Neural progenitor cell (in vitro differentiated cells): ENCODE measurements around the gene SHOC2. TPM values are rescaled to one million over a fixed set of nuclear protein-coding genes. Genes with fewer than 3 reads are reported as not detected.
A peak's percentile ranks its signal among the peaks of the same experiment; 100 is the strongest.

Source experiments
- DNase-seq: peaks from one replicate; pipeline ENCODE4 v3.0.0-alpha.2; 2016; ENCODE audit warnings: low spot score
- H2AFZ ChIP-seq: fragments of 200-600 bp; sonication (generic); replicated peaks from 2 replicates; pipeline ENCODE4 v1.6.1; 2016; ENCODE audit warnings: antibody characterized with exemption
- H3F3A ChIP-seq: fragments of 200-600 bp; sonication (generic); 2 replicates; pipeline ENCODE4 v1.6.1; 2016; ENCODE audit warnings: antibody characterized with exemption, low read depth
- H3K27ac ChIP-seq: fragments of 200-600 bp; sonication (generic); 2 replicates; pipeline ENCODE4 v1.5.1; 2016; ENCODE audit warnings: mild to moderate bottlenecking
- H3K27me3 ChIP-seq: fragments of 200-600 bp; sonication (generic); 2 replicates; pipeline ENCODE4 v1.6.1; 2016; ENCODE audit warnings: mild to moderate bottlenecking, moderate library complexity
- H3K36me3 ChIP-seq: fragments of 200-600 bp; sonication (generic); 2 replicates; pipeline ENCODE4 v1.5.1; 2016
- H3K4me1 ChIP-seq: fragments of 200-600 bp; sonication (generic); 2 replicates; pipeline ENCODE4 v1.6.1; 2016; ENCODE audit warnings: mixed run types
- H3K4me2 ChIP-seq: fragments of 200-600 bp; sonication (generic); 2 replicates; pipeline ENCODE4 v1.6.1; 2016
- H3K4me3 ChIP-seq: fragments of 200-600 bp; sonication (generic); 2 replicates; pipeline ENCODE4 v1.5.1; 2016
- H3K79me2 ChIP-seq: fragments of 200-600 bp; sonication (generic); 2 replicates; pipeline ENCODE4 v1.6.1; 2016; ENCODE audit warnings: low read depth
- H3K9ac ChIP-seq: fragments of 200-600 bp; sonication (generic); 2 replicates; pipeline ENCODE4 v1.6.1; 2016
- H3K9me3 ChIP-seq: fragments of 200-600 bp; sonication (generic); 2 replicates; pipeline ENCODE4 v1.5.1; 2016; ENCODE audit warnings: low read depth
- H4K20me1 ChIP-seq: fragments of 200-600 bp; sonication (generic); 2 replicates; pipeline ENCODE4 v1.6.1; 2016; ENCODE audit warnings: low read depth
- H3K27ac Mint-ChIP-seq: 3 replicates; pipeline ENCODE4 v1.8.0; 2021; ENCODE audit warnings: mixed read lengths
- H3K27me3 Mint-ChIP-seq: 2 replicates; pipeline ENCODE4 v1.8.0; 2022; ENCODE audit warnings: low read depth, mild to moderate bottlenecking, inconsistent platforms, moderate library complexity, mixed read lengths; ENCODE audit not compliant: insufficient read depth
- H3K36me3 Mint-ChIP-seq: 3 replicates; pipeline ENCODE4 v1.8.0; 2021; ENCODE audit warnings: mixed read lengths
- H3K4me1 Mint-ChIP-seq: 3 replicates; pipeline ENCODE4 v1.8.0; 2021; ENCODE audit warnings: mixed read lengths
- H3K4me3 Mint-ChIP-seq: 3 replicates; pipeline ENCODE4 v1.8.0; 2021; ENCODE audit warnings: mild to moderate bottlenecking, moderate library complexity, mixed read lengths
- H3K9me3 Mint-ChIP-seq: 3 replicates; pipeline ENCODE4 v1.8.0; 2020; ENCODE audit warnings: mixed read lengths
- EZH2 ChIP-seq: fragments of 200-600 bp; sonication (generic); IDR thresholded peaks from 2 replicates; pipeline ENCODE4 v1.6.1; 2017; ENCODE audit warnings: antibody characterized with exemption, mild to moderate bottlenecking, moderate library complexity
- EZH2phosphoT487 ChIP-seq: fragments of 200-600 bp; sonication (generic); IDR thresholded peaks from 2 replicates; pipeline ENCODE4 v1.6.1; 2017; ENCODE audit warnings: antibody characterized with exemption
- total RNA-seq: library from RNA; depleted of rRNA; stranded (reverse); fragments of >200 nt; gene quantifications from 2 replicates; pipeline ENCODE4 v1.2.3, GENCODE V29; 2015; ENCODE audit warnings: low replicate concordance
- TF ChIP-seq, protein P1 (sequence below): fragments of 200-600 bp; sonication (generic); IDR thresholded peaks from 2 replicates; pipeline ENCODE4 v1.5.1; 2017; ENCODE audit warnings: antibody characterized with exemption, mild to moderate bottlenecking

The SHOC2 gene
- total RNA-seq, 1 donor from 2014 or later = 54.9 TPM

DNA sequence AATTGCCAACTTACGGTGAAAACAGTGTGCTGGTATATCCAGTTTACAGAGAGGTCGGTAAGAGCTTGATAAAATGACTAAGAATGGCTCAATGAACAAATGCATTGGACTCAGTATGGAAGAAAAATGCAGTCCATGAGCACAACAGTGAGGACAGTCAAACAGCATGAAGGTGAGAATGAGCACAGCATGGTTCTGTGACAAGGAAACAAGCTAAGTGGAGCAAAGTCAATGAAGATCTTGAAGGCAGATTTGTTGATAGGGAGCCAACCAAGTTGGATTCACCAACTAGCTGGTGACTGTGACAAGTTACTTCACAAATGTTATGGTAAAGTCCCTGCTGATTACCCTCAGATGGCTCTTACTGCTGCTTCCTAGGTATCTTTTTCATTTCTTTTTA lies 75.9 kb downstream of the SHOC2 start:
- no peak for TF ChIP-seq EZH2phosphoT487
- Mint-ChIP-seq H3K27ac (no peak overlapping the region), H3K4me1 (no peaks in the 10 kb centered on the region), H3K9me3 (no peaks in the 10 kb centered on the region), H3K27me3 (no peaks in the 10 kb centered on the region), H3K4me3 (no peak overlapping the region), H3K36me3 (peaks cover 4% of the 10 kb centered on the region)
- peaks cover 4% of the 10 kb centered on the region for H3K36me3 ChIP-seq
- no peaks in the 10 kb centered on the region for H4K20me1 ChIP-seq
- H3K27ac ChIP-seq = no peak overlapping the region
- DNase-seq = no peak
- H3K79me2 ChIP-seq = peaks cover 6% of the 10 kb centered on the region
- H3F3A ChIP-seq = no peaks in the 10 kb centered on the region
- no peaks in the 10 kb centered on the region for H3K9me3 ChIP-seq
- no peak overlapping the region for H3K4me3 ChIP-seq
- H3K27me3 ChIP-seq = no peaks in the 10 kb centered on the region
- H3K4me1 ChIP-seq = no peaks in the 10 kb centered on the region
- no peak overlapping the region for H3K9ac ChIP-seq
- no peak overlapping the region for H3K4me2 ChIP-seq
- no peak overlapping the region for H2AFZ ChIP-seq

DNA sequence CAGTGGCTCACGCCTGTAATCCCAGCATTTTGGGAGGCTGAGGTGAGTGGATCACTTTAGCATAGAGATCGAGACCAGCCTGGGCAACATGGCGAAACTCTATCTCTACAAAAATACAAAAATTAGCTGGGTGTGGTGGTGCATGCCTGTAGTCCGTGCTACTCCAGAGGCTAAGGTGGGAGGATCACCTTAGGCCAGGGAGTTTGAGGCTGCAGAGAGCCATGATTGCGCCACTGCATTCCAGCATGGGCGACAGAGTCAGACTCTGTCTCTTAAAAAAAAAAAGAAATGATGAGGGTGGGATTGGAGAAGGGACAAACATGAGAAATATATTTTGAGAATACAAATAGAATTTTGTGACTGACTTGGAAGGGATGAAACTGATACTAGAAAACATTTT lies 76.9 kb downstream of the SHOC2 start:
- Mint-ChIP-seq H3K27me3 (no peaks in the 10 kb centered on the region), H3K9me3 (no peaks in the 10 kb centered on the region), H3K36me3 (peaks cover 8% of the 10 kb centered on the region), H3K27ac (no peak overlapping the region), H3K4me3 (no peak overlapping the region), H3K4me1 (no peaks in the 10 kb centered on the region)
- no peak for DNase-seq
- no peak overlapping the region for H3K4me3 ChIP-seq
- H3K27ac ChIP-seq = no peak overlapping the region
- TF ChIP-seq EZH2phosphoT487 (no peak), EZH2 (no peak)
- TF ChIP-seq, protein P1, sequence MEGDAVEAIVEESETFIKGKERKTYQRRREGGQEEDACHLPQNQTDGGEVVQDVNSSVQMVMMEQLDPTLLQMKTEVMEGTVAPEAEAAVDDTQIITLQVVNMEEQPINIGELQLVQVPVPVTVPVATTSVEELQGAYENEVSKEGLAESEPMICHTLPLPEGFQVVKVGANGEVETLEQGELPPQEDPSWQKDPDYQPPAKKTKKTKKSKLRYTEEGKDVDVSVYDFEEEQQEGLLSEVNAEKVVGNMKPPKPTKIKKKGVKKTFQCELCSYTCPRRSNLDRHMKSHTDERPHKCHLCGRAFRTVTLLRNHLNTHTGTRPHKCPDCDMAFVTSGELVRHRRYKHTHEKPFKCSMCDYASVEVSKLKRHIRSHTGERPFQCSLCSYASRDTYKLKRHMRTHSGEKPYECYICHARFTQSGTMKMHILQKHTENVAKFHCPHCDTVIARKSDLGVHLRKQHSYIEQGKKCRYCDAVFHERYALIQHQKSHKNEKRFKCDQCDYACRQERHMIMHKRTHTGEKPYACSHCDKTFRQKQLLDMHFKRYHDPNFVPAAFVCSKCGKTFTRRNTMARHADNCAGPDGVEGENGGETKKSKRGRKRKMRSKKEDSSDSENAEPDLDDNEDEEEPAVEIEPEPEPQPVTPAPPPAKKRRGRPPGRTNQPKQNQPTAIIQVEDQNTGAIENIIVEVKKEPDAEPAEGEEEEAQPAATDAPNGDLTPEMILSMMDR = no peak
- H3F3A ChIP-seq = no peaks in the 10 kb centered on the region
- no peak overlapping the region for H3K9ac ChIP-seq
- H3K9me3 ChIP-seq = no peaks in the 10 kb centered on the region
- peaks cover 6% of the 10 kb centered on the region for H3K79me2 ChIP-seq
- no peaks in the 10 kb centered on the region for H3K27me3 ChIP-seq
- H2AFZ ChIP-seq = no peak overlapping the region
- no peaks in the 10 kb centered on the region for H4K20me1 ChIP-seq
- H3K4me2 ChIP-seq = no peak overlapping the region
- H3K4me1 ChIP-seq = no peaks in the 10 kb centered on the region
- H3K36me3 ChIP-seq = peaks cover 7% of the 10 kb centered on the region

DNA sequence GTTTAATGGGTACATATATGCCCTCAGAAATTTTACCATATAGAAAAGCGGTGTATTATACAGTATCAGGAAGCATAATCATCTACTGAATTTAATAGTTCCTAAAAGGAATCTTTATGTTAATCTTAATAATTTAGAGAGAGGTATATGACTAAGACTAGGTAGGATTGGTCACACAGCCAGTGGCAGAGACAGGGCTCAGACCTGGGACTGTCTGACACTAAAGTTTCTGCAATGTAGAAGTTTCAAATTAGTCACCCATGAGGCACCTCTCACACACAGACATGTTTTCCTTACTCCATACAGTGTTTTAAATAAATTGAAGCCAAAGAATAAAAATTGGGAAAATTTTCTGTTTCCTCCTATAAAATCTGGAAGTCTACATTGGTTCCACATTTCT lies 84.6 kb downstream of the SHOC2 start:
- no peaks in the 10 kb centered on the region for H3F3A ChIP-seq
- H3K36me3 Mint-ChIP-seq = peaks cover 15% of the 10 kb centered on the region
- H3K4me1 ChIP-seq = no peaks in the 10 kb centered on the region
- H3K36me3 ChIP-seq = peaks cover 20% of the 10 kb centered on the region
- H3K4me1 Mint-ChIP-seq = no peaks in the 10 kb centered on the region
- TF ChIP-seq, protein P1 = no peak
- TF ChIP-seq EZH2phosphoT487 = no peak
- TF ChIP-seq EZH2 = no peak
- H3K9me3 Mint-ChIP-seq = no peaks in the 10 kb centered on the region
- H2AFZ ChIP-seq = no peak overlapping the region
- DNase-seq = no peak
- H4K20me1 ChIP-seq = no peaks in the 10 kb centered on the region
- no peaks in the 10 kb centered on the region for H3K27me3 Mint-ChIP-seq
- H3K4me3 ChIP-seq = no peak overlapping the region
- H3K9me3 ChIP-seq = no peaks in the 10 kb centered on the region
- H3K27ac Mint-ChIP-seq = no peak overlapping the region
- H3K27ac ChIP-seq = no peak overlapping the region
- H3K27me3 ChIP-seq = no peaks in the 10 kb centered on the region
- H3K4me2 ChIP-seq = no peak overlapping the region
- no peaks in the 10 kb centered on the region for H3K79me2 ChIP-seq
- H3K9ac ChIP-seq = no peak overlapping the region
- H3K4me3 Mint-ChIP-seq = no peak overlapping the region

DNA sequence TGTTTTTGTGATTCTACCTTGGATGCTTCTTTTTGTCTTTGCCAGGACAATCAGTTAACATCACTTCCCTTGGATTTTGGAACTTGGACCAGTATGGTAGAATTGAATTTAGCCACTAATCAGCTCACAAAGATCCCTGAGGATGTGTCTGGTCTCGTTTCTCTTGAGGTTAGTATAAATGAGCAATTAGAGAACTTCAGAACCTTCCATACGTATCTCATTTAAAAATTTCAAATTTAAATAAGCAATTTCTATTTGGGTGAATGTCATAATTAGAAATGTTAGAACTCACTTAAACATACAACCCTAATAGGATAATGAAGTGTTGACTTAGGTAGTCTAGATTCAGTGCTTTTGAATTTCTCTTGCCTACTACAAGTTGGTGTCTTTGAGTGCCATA lies 88.1 kb downstream of the SHOC2 start:
- peaks cover 21% of the 10 kb centered on the region for H3K36me3 ChIP-seq
- no peaks in the 10 kb centered on the region for H4K20me1 ChIP-seq
- H3K4me3 ChIP-seq = no peak overlapping the region
- Mint-ChIP-seq H3K9me3 (no peaks in the 10 kb centered on the region), H3K4me1 (no peaks in the 10 kb centered on the region), H3K4me3 (no peak overlapping the region), H3K27me3 (no peaks in the 10 kb centered on the region), H3K27ac (no peak overlapping the region), H3K36me3 (peaks cover 6% of the 10 kb centered on the region)
- no peak overlapping the region for H2AFZ ChIP-seq
- DNase-seq = no peak
- H3K27ac ChIP-seq = peak overlapping the region; percentile 38
- no peaks in the 10 kb centered on the region for H3K79me2 ChIP-seq
- H3K9me3 ChIP-seq = no peaks in the 10 kb centered on the region
- TF ChIP-seq, protein P1 = no peak
- no peak for TF ChIP-seq EZH2
- TF ChIP-seq EZH2phosphoT487 = no peak
- no peaks in the 10 kb centered on the region for H3K4me1 ChIP-seq
- H3K4me2 ChIP-seq = no peak overlapping the region
- H3F3A ChIP-seq = no peaks in the 10 kb centered on the region
- no peak overlapping the region for H3K9ac ChIP-seq
- no peaks in the 10 kb centered on the region for H3K27me3 ChIP-seq
